SU-DHL-6 (cell line): Measurements from ENCODE around the gene RBM3.
A peak's percentile ranks its signal among the peaks of the same experiment; 100 is the strongest.
"Not testable (repeated sequence)": the region's sequence is repeated elsewhere in the genome, so short reads cannot be mapped to it uniquely, and the experiment has no call there.

Source experiments
- H2AFZ ChIP-seq: fragments of 200-600 bp; sonication (generic); 2 replicates; pipeline ENCODE4 v1.6.1; 2014; ENCODE audit warnings: low read depth, mild to moderate bottlenecking, moderate library complexity, mixed read lengths, antibody characterized with exemption, low read length; ENCODE audit not compliant: severe bottlenecking
- H3F3A ChIP-seq: fragments of 200-600 bp; shearing (Covaris generic); 2 replicates; pipeline ENCODE4 v1.6.0; 2016; ENCODE audit warnings: antibody characterized with exemption, mild to moderate bottlenecking; ENCODE audit not compliant: insufficient read depth
- H3K27ac ChIP-seq: fragments of 200-600 bp; sonication (generic); 2 replicates; pipeline ENCODE4 v1.5.1; 2016; ENCODE audit warnings: low read depth, mild to moderate bottlenecking, low read length, moderate library complexity, mixed read lengths
- H3K27me3 ChIP-seq: fragments of 200-600 bp; sonication (generic), shearing (Covaris generic); 2 replicates; pipeline ENCODE4 v1.6.0; 2014; ENCODE audit warnings: mild to moderate bottlenecking, low read length
- H3K36me3 ChIP-seq: fragments of 200-600 bp; sonication (generic); 2 replicates; pipeline ENCODE4 v1.6.1; 2014; ENCODE audit warnings: mild to moderate bottlenecking, low read length, mixed read lengths
- H3K4me2 ChIP-seq: fragments of 300-600, 200-600 bp; shearing (Covaris generic), sonication (generic); 2 replicates; pipeline ENCODE4 v1.6.0; 2014; ENCODE audit warnings: low read length, low read depth, mild to moderate bottlenecking; ENCODE audit not compliant: poor library complexity, severe bottlenecking
- H3K4me3 ChIP-seq: fragments of 200-600 bp; sonication (generic); 2 replicates; pipeline ENCODE4 v1.5.1; 2014; ENCODE audit warnings: antibody characterized with exemption, low read length, mild to moderate bottlenecking, mixed read lengths; ENCODE audit not compliant: insufficient read depth, poor library complexity, severe bottlenecking
- H3K79me2 ChIP-seq: fragments of 200-600 bp; sonication (generic); 2 replicates; pipeline ENCODE4 v1.6.1; 2014; ENCODE audit warnings: mild to moderate bottlenecking, low read length, moderate library complexity; ENCODE audit not compliant: insufficient read depth
- H3K9ac ChIP-seq: fragments of 200-600 bp; sonication (generic); 2 replicates; pipeline ENCODE4 v1.7.0; 2014; ENCODE audit warnings: mild to moderate bottlenecking, low read length
- H3K9me2 ChIP-seq: fragments of 200-600 bp; sonication (generic); replicated peaks from 2 replicates; pipeline ENCODE4 v1.6.1; 2014; ENCODE audit warnings: low read length; ENCODE audit not compliant: insufficient read depth
- H3K9me3 ChIP-seq: fragments of 200-600 bp; sonication (generic); 2 replicates; pipeline ENCODE4 v1.6.1; 2014; ENCODE audit warnings: low read length, mixed read lengths; ENCODE audit not compliant: insufficient read depth
- H4K20me1 ChIP-seq: fragments of 200-600 bp; sonication (generic); 2 replicates; pipeline ENCODE4 v1.6.1; 2014; ENCODE audit warnings: low read depth, mild to moderate bottlenecking, antibody characterized with exemption, low read length, moderate library complexity, mixed read lengths
- EZH2phosphoT487 ChIP-seq: fragments of 200-600 bp; sonication (generic), shearing (Covaris generic); conservative IDR thresholded peaks from 2 replicates; pipeline ENCODE4 v1.6.1; 2018; ENCODE audit warnings: mild to moderate bottlenecking, antibody characterized with exemption, low read length, moderate library complexity, mixed read lengths
- TF ChIP-seq, protein P1 (sequence below): fragments of 200-600 bp; sonication (generic); IDR thresholded peaks from one replicate; pipeline ENCODE4 v1.5.1; 2017; ENCODE audit warnings: antibody characterized with exemption, mild to moderate bottlenecking, low read length, moderate library complexity; ENCODE audit not compliant: insufficient read depth, poor library complexity, severe bottlenecking

The RBM3 gene

DNA sequence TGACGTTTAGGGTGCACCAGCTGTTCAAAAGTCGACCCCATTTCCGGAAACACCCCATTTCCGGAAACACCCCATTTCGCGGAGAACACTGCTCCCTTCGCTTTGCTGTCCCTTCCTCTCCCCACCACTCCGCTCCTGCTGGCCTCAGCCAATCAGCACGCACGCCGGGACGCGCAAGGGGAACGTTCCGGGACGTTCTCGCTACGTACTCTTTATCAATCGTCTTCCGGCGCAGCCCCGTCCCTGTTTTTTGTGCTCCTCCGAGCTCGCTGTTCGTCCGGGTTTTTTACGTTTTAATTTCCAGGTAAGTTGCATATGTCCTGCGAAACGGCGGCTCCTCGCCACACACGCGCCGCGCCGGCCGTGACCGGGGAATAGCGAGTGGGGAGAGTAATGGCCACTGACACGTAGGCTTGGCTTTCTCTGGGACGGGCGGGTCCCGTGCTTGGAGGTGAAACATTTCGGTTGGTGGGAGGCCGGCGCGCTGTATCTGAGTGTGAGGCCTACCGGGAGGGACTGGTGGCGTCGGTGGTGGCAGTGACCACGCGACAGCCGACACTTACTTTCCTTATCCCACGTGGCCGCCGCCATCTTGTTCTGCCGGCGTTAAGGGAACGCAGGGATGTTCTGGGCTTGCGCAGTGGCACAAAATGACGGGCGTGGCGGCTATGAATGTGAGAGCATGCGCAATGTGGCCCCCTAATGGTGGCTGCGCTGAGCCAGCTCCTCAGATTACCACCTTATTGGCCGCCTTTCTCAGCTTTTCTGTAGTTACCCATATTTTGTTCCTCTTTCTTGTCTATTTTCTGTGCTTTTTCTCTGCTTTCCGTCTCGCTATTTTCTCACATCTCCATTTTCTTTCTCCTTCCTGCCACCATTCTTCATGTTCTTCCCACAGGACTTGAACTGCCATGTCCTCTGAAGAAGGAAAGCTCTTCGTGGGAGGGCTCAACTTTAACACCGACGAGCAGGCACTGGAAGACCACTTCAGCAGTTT is at the start of gene RBM3:
Gene RBM3 (plus strand): TSS at position 215 of the 997 bp plus-strand sequence. CDS start 697 bp downstream, at position 912.
- no peak for TF ChIP-seq EZH2phosphoT487
- TF ChIP-seq, protein P1, sequence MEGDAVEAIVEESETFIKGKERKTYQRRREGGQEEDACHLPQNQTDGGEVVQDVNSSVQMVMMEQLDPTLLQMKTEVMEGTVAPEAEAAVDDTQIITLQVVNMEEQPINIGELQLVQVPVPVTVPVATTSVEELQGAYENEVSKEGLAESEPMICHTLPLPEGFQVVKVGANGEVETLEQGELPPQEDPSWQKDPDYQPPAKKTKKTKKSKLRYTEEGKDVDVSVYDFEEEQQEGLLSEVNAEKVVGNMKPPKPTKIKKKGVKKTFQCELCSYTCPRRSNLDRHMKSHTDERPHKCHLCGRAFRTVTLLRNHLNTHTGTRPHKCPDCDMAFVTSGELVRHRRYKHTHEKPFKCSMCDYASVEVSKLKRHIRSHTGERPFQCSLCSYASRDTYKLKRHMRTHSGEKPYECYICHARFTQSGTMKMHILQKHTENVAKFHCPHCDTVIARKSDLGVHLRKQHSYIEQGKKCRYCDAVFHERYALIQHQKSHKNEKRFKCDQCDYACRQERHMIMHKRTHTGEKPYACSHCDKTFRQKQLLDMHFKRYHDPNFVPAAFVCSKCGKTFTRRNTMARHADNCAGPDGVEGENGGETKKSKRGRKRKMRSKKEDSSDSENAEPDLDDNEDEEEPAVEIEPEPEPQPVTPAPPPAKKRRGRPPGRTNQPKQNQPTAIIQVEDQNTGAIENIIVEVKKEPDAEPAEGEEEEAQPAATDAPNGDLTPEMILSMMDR: no peak
- no peaks in the 10 kb centered on the region for H3K9me3 ChIP-seq
- peaks cover 7% of the 10 kb centered on the region; the same call in 1 of the 2 replicates for H4K20me1 ChIP-seq
- H3K9me2 ChIP-seq: no peaks in the 10 kb centered on the region
- peak within 1 kb of the TSS; percentile 98 for H3K4me2 ChIP-seq
- H3K4me3 ChIP-seq: peak within 1 kb of the TSS; percentile 98
- H3K9ac ChIP-seq: peak within 1 kb of the TSS; percentile 98
- no peaks in the 10 kb centered on the region for H3K27me3 ChIP-seq
- H2AFZ ChIP-seq: peak within 1 kb of the TSS; percentile 35
- H3K27ac ChIP-seq: peak within 1 kb of the TSS; percentile 83
- peaks cover 15% of the 10 kb centered on the region for H3K79me2 ChIP-seq
- H3F3A ChIP-seq: peaks cover 30% of the 10 kb centered on the region
- peaks cover 30% of the 10 kb centered on the region for H3K36me3 ChIP-seq

DNA sequence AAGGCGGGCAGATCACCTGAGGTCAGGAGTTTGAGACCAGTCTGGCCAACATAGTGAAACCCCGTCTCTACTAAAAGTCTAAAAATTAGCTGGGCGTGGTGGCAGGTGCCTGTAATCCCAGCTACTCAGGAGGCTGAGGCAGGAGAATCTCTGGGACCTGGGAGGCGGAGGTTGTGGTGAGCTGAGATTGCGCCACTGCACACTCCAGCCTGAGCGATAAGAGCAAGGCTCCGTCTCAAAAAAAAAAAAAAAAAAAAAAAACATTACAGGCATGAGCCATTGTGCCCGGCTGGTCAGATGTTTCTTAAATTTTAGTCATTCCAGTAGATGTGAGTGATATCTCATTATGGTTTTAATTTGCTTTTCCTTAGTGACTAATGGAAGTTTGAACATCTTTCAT is 48.4 kb upstream of the RBM3 start:
- not testable (repeated sequence) for H3F3A ChIP-seq, H3K9me2 ChIP-seq, H3K27me3 ChIP-seq, H3K4me2 ChIP-seq, H4K20me1 ChIP-seq, H3K9ac ChIP-seq, H3K36me3 ChIP-seq, H2AFZ ChIP-seq, H3K27ac ChIP-seq, H3K9me3 ChIP-seq, H3K4me3 ChIP-seq
- H3K79me2 ChIP-seq: peaks cover 27% of the 10 kb centered on the region

DNA sequence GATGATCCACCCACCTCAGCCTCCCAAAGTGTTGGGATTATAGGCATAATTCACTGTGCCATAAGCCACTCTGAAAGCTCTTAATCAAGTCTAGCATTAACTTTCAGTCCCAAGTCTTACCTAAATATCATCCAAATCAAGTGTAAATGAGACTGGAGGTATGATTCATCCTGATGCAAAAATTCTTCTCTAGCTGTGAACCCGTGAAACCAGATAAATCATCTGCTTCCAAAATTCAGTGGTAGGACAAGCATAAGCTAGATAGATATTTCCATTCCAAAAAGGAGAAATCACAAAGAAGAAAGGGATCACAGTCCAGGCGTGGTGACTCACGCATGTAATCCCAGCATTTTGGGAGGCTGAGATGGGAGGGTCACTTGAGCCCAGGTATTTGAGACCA is 43.5 kb upstream of the RBM3 start:
- Histone ChIP-seq H3K4me3 (no peak overlapping the region), H3K9ac (no peak overlapping the region), H3K27ac (no peak overlapping the region)

More for the DNA sequence above, 43.5 kb upstream of the RBM3 start:
- Histone ChIP-seq H3K79me2 (no peaks in the 10 kb centered on the region), H4K20me1 (no peaks in the 10 kb centered on the region), H3K36me3 (no peaks in the 10 kb centered on the region), H2AFZ (no peak overlapping the region), H3K9me2 (no peaks in the 10 kb centered on the region), H3K4me2 (no peak overlapping the region), H3K27me3 (no peaks in the 10 kb centered on the region), H3K9me3 (no peaks in the 10 kb centered on the region), H3F3A (0 out of 2 replicates have a peak, but pooled peaks cover 3% of the 10 kb centered on the region)
- no peak for TF ChIP-seq EZH2phosphoT487
- TF ChIP-seq, protein P1: no peak
